DND-41 (cell line): ENCODE measurements around the gene FAN1.
A peak's percentile ranks its signal among the peaks of the same experiment; 100 is the strongest.

Experiments
- ATAC-seq: fragments of 200-7000 bp; cut with Tn5 transposase; 3 replicates; pipeline ENCODE4 v1.9.1; 2021; ENCODE audit warnings: low read depth; ENCODE audit not compliant: insufficient read depth
- DNase-seq: peaks from one replicate; pipeline ENCODE4 v3.0.0-alpha.2; 2020
- H2AFZ ChIP-seq: 2 replicates; pipeline ENCODE4 v1.6.0; 2012; ENCODE audit warnings: low read depth, low read length
- H3K27ac ChIP-seq: 2 replicates; pipeline ENCODE4 v1.5.1; 2012; ENCODE audit warnings: low read length, inconsistent platforms
- H3K27me3 ChIP-seq: fragments of 200-600 bp; sonication (generic); 2 replicates; pipeline ENCODE4 v1.6.0; 2012; ENCODE audit warnings: low read length, mild to moderate bottlenecking, inconsistent platforms; ENCODE audit not compliant: insufficient read depth, poor library complexity
- H3K36me3 ChIP-seq: 2 replicates; pipeline ENCODE4 v1.5.1; 2012; ENCODE audit warnings: low read length, inconsistent platforms; ENCODE audit not compliant: insufficient read depth
- H3K4me1 ChIP-seq: 2 replicates; pipeline ENCODE4 v1.5.1; 2012; ENCODE audit warnings: mild to moderate bottlenecking, low read length; ENCODE audit not compliant: insufficient read depth
- H3K4me2 ChIP-seq: 2 replicates; pipeline ENCODE4 v1.6.0; 2012; ENCODE audit warnings: mild to moderate bottlenecking, moderate library complexity, low read length, inconsistent platforms; ENCODE audit not compliant: insufficient read depth
- H3K4me3 ChIP-seq, 2 experiments: fragments of 200-600 bp in 1 of 2; shearing (Covaris generic) in 1 of 2; 2 replicates each; pipeline ENCODE4 v1.5.1; 2012 to 2016; ENCODE audit warnings: inconsistent platforms in 2 of 2, low read length in 2 of 2, mild to moderate bottlenecking in 2 of 2, low read depth in 1 of 2, moderate library complexity in 1 of 2
- H3K79me2 ChIP-seq: 2 replicates; pipeline ENCODE4 v1.6.0; 2012; ENCODE audit warnings: low read length, inconsistent platforms; ENCODE audit not compliant: insufficient read depth
- H3K9ac ChIP-seq: 2 replicates; pipeline ENCODE4 v1.6.0; 2012; ENCODE audit warnings: low read depth, mild to moderate bottlenecking, inconsistent platforms, low read length, moderate library complexity
- H3K9me3 ChIP-seq: 2 replicates; pipeline ENCODE4 v1.5.1; 2012; ENCODE audit warnings: low read length, moderate library complexity, mild to moderate bottlenecking, inconsistent platforms; ENCODE audit not compliant: insufficient read depth, severe bottlenecking
- H4K20me1 ChIP-seq: 2 replicates; pipeline ENCODE4 v1.6.0; 2012; ENCODE audit warnings: low read length; ENCODE audit not compliant: insufficient read depth
- EZH2 ChIP-seq: IDR thresholded peaks from 3 replicates; pipeline ENCODE4 v1.6.1; 2012; ENCODE audit warnings: borderline replicate concordance, low read depth, mild to moderate bottlenecking, moderate library complexity, low read length, inconsistent platforms; ENCODE audit not compliant: severe bottlenecking
- TF ChIP-seq, protein P1 (sequence below): IDR thresholded peaks from 2 replicates; pipeline ENCODE4 v1.5.1; 2012; ENCODE audit warnings: borderline replicate concordance, low read length, moderate library complexity, mild to moderate bottlenecking; ENCODE audit not compliant: poor library complexity, severe bottlenecking; ENCODE audit errors: extremely low read depth

Gene FAN1

DNA sequence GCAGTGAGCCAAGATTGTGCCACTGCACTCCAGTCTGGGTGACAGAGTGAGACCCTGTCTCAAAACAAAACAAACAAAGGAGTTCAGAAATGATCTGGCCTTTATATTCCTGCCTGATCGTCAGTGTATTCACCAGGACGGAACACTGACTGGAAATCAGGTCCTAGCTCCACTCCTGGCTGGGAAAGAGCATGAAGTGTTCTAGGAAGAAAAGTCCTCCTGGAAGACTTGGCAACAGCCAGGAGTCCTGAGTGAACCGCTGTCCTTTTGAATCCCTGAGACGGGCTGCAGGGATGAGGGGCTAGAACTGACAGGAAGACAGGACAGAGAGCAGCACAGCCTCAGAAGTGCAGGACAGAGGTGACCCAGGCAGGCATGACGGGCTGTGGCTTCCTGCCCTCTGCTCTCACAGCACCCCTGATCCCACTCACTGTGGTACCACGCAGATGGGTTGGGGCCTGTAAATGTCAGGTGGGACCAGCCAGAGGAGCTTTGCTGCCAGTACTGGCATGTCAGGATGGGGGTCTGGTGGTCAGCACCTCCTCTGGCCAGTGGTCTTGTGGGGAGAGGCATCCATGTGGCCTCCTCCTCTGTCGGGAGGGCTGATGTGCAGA is 23.5 kb downstream of the FAN1 start:
- no peaks in the 10 kb centered on the region for H3K9me3 ChIP-seq
- H2AFZ ChIP-seq = no peak overlapping the region
- no peak overlapping the region for H3K4me2 ChIP-seq
- H3K27me3 ChIP-seq = no peaks in the 10 kb centered on the region
- TF ChIP-seq, protein P1, sequence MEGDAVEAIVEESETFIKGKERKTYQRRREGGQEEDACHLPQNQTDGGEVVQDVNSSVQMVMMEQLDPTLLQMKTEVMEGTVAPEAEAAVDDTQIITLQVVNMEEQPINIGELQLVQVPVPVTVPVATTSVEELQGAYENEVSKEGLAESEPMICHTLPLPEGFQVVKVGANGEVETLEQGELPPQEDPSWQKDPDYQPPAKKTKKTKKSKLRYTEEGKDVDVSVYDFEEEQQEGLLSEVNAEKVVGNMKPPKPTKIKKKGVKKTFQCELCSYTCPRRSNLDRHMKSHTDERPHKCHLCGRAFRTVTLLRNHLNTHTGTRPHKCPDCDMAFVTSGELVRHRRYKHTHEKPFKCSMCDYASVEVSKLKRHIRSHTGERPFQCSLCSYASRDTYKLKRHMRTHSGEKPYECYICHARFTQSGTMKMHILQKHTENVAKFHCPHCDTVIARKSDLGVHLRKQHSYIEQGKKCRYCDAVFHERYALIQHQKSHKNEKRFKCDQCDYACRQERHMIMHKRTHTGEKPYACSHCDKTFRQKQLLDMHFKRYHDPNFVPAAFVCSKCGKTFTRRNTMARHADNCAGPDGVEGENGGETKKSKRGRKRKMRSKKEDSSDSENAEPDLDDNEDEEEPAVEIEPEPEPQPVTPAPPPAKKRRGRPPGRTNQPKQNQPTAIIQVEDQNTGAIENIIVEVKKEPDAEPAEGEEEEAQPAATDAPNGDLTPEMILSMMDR = no peak
- TF ChIP-seq EZH2 = no peak
- no peak for DNase-seq
- ATAC-seq = no peak
- H3K4me1 ChIP-seq = no peaks in the 10 kb centered on the region
- peaks cover 89% of the 10 kb centered on the region for H3K36me3 ChIP-seq
- no peak overlapping the region for H3K9ac ChIP-seq
- no peak overlapping the region for H3K27ac ChIP-seq
- no peaks in the 10 kb centered on the region for H4K20me1 ChIP-seq
- H3K4me3 ChIP-seq = no peak overlapping the region
- H3K79me2 ChIP-seq = no peaks in the 10 kb centered on the region

DNA sequence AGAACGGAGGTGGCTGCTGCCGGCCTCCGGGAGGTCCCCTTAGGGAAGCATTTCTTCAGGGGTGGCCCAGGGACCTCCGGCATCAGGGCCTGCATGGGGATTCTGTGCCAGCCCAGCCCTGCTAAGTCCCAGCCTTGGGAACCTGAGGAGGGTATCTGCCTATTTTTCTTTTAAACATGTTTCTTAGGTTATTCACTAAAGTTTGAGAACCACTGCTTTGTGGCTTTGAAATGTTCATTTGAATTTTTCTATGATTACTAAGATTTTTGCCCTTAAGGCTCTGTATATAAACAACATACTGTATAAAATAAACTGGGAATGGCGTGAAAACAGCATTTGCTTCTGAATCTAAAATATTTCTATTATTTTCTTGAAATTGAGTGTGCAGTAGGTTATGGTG is 24.4 kb downstream of the FAN1 start:
- TF ChIP-seq EZH2 = no peak
- TF ChIP-seq, protein P1 = no peak
- H3K4me2 ChIP-seq = no peak overlapping the region

DNA sequence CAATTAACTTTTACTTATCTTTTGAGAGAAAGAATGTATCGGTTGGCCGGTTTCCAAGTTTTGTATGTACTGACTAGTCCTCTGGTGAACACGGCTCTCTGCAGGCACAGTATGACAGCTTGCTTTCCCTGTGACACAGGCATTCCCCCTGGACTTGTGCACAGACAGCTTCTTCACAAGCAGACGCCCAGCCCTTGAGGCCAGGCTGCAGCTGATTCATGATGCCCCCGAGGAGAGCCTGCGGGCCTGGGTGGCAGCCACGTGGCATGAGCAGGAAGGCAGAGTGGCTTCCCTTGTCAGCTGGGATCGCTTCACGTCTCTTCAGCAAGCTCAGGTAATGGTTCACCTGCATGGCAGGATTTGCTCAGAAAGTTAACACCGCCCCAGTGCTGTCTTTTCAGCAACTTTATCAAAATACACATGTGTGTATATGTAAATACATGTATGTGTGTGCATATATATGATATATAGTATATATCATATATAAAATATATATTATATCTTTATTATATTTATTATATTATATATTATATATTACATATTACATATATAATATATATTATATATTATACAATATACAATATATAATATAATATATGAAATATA is 25.5 kb downstream of the FAN1 start:
- no peak overlapping the region for H3K4me2 ChIP-seq
- DNase-seq (no peak), ATAC-seq (no peak; the same call in 2 of the 3 replicates)

More for the DNA sequence above, 24.4 kb downstream of the FAN1 start:
- H3K9me3 ChIP-seq = no peaks in the 10 kb centered on the region
- peaks cover 82% of the 10 kb centered on the region for H3K36me3 ChIP-seq
- ATAC-seq (0 out of 3 replicates have a peak, but pooled peaks have one; percentile 5), DNase-seq (no peak)
- H3K4me1 ChIP-seq = no peaks in the 10 kb centered on the region
- no peak overlapping the region for H3K4me3 ChIP-seq
- no peak overlapping the region for H3K9ac ChIP-seq
- H3K27ac ChIP-seq = no peak overlapping the region
- no peaks in the 10 kb centered on the region for H4K20me1 ChIP-seq
- H3K79me2 ChIP-seq = no peaks in the 10 kb centered on the region
- no peak overlapping the region for H2AFZ ChIP-seq
- no peaks in the 10 kb centered on the region for H3K27me3 ChIP-seq

More for the DNA sequence above, 25.5 kb downstream of the FAN1 start:
- H3K9ac ChIP-seq = no peak overlapping the region
- H3K36me3 ChIP-seq = peaks cover 82% of the 10 kb centered on the region
- H3K27me3 ChIP-seq = no peaks in the 10 kb centered on the region
- H3K27ac ChIP-seq = no peak overlapping the region
- H3K79me2 ChIP-seq = no peaks in the 10 kb centered on the region
- no peaks in the 10 kb centered on the region for H3K9me3 ChIP-seq
- H2AFZ ChIP-seq = no peak overlapping the region
- H3K4me3 ChIP-seq = no peak overlapping the region
- H4K20me1 ChIP-seq = no peaks in the 10 kb centered on the region
- H3K4me1 ChIP-seq = no peaks in the 10 kb centered on the region
- no peak for TF ChIP-seq EZH2
- TF ChIP-seq, protein P1 = no peak
